Fibroblast of skin of scalp (primary cell): ENCODE results near the gene KIT.

Experiments
- DNase-seq: peaks from one replicate; pipeline ENCODE4 v3.0.0-alpha.2; 2013

KIT gene

DNA sequence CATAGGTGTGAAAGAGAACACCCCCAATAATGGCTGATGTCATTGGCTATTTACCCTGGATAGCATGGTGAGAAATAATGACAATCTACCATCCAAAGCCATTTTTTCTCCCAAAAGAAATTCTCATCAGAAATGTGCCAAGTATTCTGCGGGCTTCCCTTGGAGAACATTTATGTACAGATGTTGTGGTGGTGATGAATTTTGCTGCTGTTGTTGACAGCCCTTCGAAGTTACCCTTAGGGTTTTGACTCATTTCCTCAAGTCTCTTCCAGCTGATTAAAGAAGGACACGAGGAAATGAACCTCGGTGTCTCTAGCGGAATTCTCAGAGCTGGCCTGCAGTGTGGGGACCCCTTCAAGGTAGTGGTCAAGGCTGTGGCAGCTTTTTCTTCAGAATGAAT, 3.4 kb downstream of the KIT start:
- peak; percentile 82 for DNase-seq

DNA sequence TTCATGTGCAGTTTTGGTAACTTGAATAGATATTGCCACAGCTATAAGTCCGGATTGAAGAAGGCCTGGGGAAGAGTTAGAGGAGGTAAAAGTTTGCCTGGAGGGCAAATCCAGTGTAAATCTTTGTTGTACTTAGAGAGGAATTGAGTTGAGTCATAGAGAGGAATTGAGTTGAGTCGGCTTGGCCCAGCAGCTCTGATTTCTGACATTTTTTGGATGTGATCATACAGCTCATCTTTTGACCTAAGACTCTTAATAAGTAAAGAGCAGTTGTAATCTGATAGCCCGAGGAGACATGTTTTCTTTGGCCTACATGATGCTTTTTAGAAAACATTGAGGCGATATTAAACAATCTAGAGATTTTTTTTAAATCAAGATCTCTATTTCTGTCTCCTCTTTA, 3.9 kb downstream of the KIT start:
- DNase-seq, result peak; percentile 98

DNA sequence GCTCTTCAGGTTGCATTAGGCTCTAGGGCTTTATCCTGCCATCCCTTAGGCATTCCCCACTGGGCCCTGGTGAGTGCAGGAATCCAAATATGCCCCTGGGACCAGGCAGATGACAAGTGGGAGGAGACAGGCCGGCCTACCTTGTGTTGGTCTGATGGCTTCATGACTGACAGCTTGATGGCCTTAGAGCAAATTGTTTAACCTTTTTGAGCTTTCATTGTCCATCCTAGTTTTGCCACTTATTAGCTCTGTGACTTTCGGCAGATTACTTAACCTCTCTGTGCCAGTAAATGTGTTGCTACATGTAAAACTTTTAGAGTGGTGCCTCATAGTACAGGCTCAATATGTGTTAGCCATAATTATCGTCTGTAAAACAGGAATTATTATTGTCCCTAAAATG, 4.4 kb downstream of the KIT start:
- DNase-seq, result no peak

DNA sequence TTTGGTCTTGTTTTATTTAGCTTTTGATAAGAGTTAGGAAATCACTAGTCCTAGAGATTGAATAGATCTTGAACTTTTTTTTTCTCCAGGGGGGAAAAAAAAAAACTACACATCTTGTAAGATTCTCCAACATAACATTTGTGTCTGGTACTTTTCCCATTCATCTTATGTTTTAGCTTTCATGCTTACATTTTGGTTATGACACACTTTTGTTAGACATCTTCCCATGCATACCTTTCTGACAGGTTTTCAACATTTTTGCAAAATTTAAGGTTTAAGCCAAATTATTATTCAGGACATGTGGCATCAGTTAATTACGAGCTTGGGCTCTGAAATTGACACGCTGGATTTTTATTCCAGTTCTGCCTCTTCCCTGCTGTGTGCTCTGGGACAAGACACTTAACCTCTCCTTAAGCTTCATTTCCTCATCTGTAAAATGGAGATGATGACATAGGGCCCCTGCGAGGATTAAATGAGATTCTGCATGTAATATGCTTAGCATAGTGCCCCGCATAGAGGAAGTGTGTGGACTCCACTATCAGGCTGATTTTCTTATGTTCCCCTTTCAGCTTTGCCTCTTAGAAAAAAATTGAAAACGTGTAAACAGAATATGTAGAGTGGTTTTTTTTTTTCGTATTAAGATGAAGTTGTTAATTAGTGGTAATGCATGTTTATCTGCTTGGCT, 5.3 kb downstream of the KIT start:
- DNase-seq, result peak; percentile 24

DNA sequence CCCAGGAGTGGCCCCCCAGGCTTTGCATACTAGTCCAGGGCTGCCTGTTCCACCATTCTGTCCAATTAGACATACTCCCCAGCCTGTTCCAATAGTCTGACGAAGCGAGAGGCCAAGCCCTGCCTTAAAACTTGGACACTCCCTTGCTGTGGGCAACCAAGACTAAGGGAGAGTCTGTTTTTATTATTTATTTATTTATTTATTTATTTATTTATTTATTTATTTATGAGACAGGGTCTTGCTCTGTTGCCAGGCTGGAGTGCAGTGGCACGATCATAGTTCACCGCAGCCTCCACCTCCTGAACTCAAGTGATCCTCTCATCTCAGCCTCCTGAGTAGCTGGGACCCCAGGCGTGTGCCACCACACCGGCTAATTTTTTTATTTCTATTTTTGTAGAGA, 6.6 kb downstream of the KIT start:
- DNase-seq, result no peak

DNA sequence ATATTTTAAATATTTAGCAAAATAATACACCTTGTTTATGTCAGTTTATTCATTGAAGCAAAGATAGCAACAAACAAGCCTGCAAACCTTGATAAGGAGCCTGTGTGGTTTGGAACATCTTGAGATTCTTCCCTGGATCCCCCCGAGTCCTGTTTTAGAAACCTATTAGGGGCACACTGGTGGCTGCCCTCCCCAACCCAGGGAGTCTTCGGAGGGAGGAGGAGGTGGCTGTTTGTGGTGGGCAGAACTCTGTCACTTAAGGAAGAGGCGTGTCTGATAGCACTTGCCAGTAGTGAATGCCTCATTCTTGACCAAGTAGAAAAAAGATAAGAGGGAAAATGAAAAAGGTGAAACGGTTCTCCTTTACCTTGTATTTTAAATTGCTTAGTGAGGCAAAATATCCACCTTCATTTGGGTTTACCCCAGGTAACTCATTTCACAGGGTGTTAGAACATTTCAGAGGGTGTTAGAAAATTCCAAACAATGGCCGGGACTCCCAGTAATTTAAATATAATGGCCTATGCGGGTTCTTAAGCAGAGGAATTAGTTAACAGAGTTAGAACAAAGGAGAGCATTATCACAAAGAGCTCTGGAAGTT, 10.4 kb downstream of the KIT start:
- DNase-seq, result no peak

DNA sequence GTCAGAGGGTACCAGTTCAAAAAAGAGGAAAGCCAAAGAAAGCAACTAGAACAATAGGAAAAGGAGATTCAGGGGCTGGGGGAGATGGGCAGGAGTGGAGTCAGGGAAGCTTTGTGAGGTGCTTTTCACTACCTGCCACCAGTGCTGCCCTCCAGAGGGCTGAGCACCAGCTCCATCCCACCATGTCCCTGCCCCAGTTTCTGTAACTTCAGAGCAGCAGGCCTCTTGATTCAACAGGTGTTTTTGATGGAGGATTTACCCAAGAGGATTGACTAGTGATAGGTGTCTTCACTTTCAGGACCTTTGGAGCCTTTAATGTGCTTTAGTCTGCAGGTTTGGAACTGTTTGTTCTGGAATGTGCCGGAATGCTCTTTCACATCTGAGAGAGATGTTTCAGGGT, 12.1 kb downstream of the KIT start:
- no peak for DNase-seq

DNA sequence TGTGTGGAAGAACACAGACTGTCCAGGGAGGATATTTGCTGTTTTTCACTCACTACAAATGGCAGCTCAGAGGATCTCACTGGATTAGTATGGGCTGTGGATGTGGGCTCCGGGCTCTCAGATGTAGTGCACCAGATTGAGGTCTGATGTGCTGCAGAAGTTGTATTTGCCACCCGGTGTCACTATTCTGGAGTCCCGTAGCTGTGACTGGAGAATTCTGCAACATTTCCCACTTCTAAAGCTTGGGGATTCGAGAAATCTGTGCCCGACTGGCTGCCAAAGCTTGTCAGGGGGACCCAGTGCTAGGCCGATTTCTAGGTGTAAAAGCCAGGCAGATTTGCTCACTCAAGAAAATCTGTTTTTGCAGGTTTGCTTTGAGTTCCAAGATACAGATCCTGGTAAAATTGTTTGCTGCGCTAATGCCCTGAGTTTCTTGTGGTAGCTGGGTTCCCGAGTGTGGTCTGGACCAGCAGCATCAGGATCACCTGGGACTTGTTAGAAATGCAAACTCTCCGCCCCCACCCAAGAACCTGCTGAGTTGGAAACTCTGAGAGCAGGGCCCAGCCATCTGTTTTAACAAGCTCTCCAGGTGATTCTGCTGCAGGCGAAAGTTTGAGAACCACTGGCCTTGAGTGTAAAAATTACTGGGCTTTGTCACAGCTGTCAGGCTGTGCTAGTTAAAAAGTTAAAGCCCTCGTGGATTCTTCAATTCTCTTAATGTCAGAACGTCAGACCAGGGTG, 18.1 kb downstream of the KIT start:
- DNase-seq, result no peak

- no peak for DNase-seq
These were observed 18.9 kb downstream of the KIT start for GRCh38 chr4:54676658-54677057.

DNA sequence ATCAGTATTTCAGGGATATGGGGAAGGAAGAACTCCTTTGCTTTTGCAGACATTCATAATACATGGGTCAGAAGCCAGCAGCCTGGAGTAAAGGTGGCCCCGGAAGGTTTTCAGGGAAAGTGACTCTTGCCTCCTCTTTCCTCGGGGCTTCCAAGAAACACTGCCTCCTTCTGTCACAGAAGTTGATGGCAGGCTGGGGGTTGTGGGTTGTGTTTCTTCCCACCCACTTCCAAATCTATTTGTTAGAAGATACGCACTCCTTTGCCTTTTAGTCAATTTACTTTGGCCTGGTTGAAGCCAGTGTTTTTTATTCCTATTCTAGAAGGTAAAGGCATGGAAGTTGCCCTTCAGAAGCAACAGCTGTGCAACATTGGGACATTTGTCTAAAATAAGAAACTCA, 19.7 kb downstream of the KIT start:
- DNase-seq, result no peak

- DNase-seq, result no peak
These were observed 20.3 kb downstream of the KIT start for GRCh38 chr4:54677853-54678650.

- no peak for DNase-seq
These were observed 21.1 kb downstream of the KIT start for GRCh38 chr4:54678826-54679225.

DNA sequence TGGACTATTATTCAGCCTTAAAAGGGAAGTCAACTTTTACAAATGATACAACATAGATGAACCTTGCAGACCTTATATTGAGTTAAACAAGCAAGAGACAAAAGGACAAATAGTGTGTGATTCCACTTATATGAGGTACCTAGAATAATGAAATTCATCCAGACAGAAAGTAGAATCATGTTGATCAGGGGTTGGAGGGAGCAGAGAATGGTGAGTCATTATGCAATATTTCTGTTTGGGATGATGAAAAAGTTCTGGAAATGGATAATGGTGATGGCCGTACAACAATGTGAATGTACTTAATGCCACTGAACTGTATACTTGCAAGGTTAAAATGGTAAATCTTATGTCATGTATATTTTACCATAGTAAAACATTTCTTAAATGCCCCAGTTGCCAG, 22.1 kb downstream of the KIT start:
- no peak for DNase-seq

- peak; percentile 20 for DNase-seq
These were observed 26.0 kb downstream of the KIT start for GRCh38 chr4:54683616-54684346.

DNA sequence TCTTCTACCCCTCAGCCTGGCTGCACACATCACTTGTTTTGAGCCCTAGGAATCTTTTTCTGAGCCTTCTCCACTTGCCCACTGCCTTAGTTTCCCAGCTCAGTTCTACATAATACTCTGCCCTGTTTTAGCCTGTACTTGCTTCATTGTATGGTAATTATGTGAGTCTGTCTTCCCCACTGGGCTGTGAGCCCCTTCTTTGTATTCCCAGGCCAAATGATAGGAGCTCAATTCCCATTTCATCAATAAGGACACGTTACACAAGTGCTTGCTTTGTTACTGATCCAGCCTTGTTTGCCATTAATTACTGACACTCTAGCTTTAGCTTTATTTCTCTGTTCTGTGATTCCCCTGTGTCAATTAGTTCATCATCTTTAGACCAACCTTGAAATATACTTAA, 28.1 kb downstream of the KIT start:
- DNase-seq, result no peak

DNA sequence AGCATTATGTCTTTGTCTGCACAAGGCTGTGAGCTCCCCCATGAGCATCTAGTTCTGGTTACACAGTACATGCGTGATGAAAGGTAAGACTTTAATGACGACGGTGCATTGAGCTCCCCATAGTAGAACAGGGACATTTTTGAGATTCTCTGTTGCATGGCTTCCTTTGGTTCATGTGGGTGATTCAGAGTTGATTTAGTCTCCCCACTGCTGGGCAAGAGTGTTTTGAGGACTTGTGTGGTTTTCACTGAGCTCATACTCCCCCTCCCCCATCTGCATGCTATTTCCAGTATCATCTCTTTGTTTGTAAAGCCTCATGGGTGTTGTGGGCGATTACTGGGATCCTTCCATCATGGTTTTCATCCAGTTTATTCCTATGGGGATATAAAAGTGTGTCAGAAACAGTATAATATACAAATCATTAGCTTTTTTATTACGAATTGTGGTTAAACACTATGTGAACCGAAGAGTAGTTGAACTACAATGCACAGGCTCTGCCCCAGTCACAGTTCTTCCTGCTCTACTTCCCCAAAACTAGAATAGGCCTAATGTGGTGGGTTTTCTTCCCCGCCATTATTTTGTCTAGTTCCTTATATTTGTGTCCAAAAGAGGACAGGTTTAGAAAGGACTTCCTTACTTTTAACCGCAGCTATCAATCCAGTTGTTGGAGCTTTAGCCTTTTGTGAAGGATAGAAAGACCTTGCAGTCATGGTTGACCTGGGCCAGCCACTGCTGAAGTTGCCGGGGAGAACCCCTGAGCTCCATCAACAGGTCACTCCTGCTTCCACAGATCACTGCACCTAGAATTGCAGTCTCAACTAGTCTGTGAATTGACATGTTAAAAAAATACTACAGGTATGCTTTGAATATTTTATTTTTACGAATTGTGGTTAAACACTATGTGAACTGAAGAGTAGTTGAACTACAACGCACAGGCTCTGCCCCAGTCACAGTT, 30.4 kb downstream of the KIT start:
- DNase-seq, result peak; percentile 96

GRCh38 chr4:54695337-54695736, 37.6 kb downstream of the KIT start:
- no peak for DNase-seq

DNA sequence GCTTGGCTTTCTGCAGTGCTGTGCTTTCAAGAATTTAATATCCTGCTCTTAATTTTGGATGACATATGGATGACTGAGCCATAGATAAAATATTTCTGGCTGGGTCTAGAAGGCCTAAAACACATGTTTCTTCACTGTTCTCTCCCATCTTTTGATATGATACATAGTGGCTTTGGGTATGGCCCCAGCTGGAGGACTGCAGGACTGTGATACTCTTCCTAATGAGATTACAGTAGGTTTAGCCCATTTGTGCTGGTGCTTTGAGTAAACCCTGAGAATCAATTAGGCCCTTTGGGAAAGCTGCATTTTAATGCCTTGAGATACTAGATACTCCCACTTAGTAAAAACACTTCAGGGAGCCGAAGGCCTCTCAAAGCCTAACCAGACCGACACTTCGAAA, 38.0 kb downstream of the KIT start:
- DNase-seq, result no peak

GRCh38 chr4:54696649-54697048, 38.9 kb downstream of the KIT start:
- DNase-seq, result no peak

GRCh38 chr4:54700986-54701385, 43.2 kb downstream of the KIT start:
- no peak for DNase-seq

DNA sequence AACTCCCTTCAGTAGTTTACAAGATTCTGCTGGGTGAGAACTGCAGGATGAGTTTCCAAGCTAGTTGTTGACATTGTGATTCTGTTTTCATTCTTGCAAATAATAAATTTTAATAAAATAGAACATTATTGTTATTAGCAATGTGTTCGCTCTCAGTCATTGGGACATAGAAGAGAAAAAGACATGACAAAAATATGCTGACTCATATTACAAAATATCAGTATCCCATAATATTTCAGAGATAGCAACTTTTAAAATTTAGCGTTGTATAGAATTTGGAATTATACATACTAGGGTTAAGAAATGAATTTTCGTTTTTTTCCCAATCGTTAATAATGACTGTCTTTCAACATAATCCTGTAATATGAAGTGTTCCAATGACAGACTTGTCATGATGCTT, 45.4 kb downstream of the KIT start:
- DNase-seq, result no peak
